A172 (cell line): ENCODE results near the gene FRMD4A. TPM values are rescaled to one million over a fixed set of nuclear protein-coding genes. Genes with fewer than 3 reads are reported as not detected.

Source experiments
- DNase-seq: peaks from one replicate; pipeline ENCODE4 v3.0.0-alpha.2; 2015; ENCODE audit warnings: low spot score
- total RNA-seq: library from RNA; depleted of rRNA; stranded (reverse); fragments of >200 nt; shearing (Covaris generic); gene quantifications from 2 replicates; pipeline ENCODE4 v1.2.3, GENCODE V29; 2014

FRMD4A gene
- total RNA-seq, 1 experiment from 2014 or later = 24.1 TPM

- DNase-seq = no peak
These were observed 9.5 kb upstream of the FRMD4A start for GRCh38 chr10:14340051-14340744.

GRCh38 chr10:14336736-14337135, 6.0 kb upstream of the FRMD4A start:
- DNase-seq = no peak

DNA sequence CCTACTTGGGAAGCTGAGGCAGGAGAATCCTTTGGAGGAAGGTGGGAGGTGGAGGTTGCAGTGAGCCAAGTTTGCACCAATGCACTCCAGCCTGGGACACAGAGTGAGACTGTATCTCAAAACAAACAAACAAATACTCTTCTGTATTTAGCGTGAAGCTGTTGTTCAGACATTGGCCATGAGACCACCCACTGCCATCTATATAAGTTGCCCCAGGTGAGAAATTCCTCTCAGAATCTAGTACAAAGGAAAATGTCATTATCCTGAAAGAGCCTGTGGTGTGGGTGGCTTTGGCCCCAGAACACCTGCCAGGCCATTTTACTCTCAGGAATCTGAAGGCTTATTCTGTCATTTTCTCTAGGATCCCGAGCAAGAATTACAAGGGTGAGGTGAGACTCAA, 4.0 kb upstream of the FRMD4A start:
- DNase-seq = no peak

DNA sequence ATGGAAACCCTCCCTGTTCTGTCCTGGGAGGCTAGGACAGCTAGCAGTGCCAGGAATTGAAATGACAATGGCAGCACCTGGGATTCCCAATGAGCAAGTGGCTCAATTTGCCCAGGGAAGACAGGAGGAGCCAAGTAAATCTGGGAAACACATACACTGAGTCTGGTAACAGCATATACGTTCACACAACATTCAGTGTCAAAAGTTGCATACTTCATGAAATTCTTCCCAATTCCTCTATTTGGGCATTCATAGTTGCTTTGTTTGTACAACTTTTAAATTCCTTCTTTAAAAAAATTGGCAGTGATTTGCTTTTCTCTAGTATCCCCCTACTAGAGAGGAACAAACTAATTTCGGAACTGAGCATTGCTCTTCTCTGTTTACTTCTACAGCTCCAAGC, 2.9 kb upstream of the FRMD4A start:
- DNase-seq = no peak

DNA sequence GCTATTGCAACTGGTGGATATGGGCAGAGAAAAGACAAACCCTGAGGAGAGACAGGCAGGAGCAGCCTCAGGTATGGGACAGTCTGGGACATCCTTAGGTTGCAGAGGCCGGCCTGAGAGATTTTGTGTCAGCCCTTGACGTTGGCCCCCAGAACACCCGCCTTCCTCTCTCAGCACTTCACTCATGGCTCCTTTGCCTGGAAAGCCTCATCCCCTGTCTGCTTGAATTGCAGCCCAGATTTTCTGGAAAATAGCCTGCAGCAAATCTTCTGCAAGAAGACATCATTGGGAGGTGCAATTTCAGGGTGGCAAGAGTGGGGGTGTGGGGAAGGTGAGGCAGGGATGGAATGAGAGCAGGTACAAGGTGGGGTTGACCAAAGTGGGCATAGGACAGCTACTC, 2.2 kb upstream of the FRMD4A start:
- no peak for DNase-seq

DNA sequence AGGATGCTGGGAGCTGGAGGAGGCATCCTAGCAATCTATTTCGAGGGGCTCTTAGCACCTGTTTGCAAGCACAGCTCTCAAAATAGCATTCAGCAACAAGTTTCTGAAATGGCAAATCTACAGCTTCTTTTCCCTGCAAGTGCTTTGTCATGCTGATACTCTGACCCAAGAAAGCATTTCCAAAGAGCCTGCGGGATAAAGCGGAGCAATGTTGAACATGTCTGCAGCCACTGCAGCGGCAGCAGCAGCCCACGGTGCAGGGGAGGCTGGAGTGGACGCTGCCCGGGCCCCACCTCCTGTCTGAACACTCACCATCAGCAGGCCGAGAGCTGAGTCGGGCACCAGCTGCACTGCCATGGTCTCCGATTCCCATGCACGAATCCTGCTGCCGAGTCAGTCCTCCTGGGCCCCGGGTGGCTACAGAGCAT, 964 bp downstream of the FRMD4A start:
- DNase-seq = no peak

GRCh38 chr10:14328881-14329672, 1.6 kb downstream of the FRMD4A start:
- no peak for DNase-seq

DNA sequence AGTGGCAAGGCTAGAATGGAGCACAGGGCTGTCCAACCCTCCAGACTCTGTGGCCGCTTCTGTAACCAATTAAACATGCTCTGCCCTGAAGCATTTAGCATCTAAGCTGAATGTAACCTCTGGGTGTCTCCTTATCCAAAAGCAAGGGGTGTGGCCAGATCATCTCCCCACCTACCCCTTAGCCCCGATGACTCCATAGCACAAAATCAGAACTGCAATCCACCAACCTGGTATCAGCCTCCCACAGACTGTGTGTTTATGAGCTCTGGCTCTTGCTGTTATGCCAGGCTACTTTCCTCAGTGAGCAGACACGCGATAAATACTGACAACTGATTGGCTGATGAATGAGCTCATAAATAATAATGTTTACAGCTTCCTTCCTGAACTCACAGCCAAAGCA, 3.2 kb downstream of the FRMD4A start:
- no peak for DNase-seq

DNA sequence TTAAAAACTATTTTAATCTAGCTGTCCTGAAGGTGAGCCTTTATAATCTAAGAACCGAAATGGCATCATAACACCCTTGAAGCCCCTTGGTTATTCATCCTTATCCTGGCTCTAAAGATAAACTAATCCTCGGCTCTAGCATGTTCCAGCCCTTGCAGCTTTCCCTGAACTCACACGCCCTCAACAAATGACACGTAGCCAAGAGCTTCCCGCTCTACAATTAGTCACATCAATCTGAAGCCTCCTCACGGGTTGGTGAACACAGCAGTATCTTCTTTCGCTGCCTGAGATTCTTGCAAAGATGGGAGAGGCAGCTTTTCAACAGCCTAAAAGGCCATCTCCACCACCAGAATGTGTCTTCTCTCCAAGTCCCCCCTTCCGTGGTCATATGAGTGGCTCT, 4.1 kb downstream of the FRMD4A start:
- no peak for DNase-seq

GRCh38 chr10:14325325-14325955, 5.3 kb downstream of the FRMD4A start:
- DNase-seq = peak; percentile 25

DNA sequence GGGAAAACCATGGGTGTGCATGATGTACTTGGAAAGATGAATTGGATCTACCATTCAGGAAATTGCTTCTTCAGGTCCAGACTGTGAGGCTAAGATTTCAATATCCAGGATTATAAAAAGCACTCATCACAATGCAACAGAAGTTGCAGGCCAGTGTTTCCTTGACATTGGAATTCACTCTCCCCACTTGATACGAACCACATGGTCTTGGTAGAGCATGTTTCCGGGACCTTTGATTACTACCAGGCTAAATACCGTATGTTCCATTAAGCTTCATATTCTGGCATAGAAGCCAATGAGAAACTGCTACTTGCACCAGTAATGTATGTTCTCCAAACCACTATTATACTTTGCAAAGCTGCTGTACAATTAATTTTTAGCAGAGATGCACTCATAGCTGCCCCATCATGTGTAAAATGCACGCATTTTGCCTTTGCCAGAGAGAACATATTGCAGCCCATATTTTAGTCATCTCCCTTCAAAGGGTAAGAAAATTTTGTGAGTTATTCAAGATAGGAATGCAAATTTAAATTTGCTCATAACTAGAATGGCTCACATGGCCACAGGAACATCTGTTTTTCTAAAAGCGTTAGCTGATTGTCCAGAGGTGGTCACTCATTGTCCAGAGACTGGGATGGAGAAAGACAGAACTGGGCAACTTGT, 8.1 kb downstream of the FRMD4A start:
- DNase-seq = no peak

GRCh38 chr10:14318007-14318406, 12.7 kb downstream of the FRMD4A start:
- DNase-seq = no peak

DNA sequence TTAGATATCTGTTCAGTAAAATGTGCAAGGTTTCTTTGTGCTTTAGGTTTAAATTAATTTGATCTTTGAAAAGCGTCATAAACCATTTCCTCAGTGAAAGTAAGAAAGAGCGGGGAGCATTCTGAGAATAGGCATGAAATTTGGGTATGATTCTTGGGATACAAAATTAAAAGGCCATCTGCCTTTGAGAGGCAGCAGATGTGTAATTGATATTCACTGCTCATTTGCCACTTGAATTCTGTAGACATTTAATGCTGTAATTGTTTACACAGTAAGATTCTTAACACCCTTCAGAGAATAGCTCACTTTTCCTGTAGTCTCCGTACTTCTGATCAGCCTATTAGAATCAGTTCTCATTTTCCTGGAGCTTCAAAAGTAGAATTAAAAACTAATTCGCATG, 18.7 kb downstream of the FRMD4A start:
- DNase-seq = no peak

GRCh38 chr10:14311206-14311957, 19.3 kb downstream of the FRMD4A start:
- no peak for DNase-seq

DNA sequence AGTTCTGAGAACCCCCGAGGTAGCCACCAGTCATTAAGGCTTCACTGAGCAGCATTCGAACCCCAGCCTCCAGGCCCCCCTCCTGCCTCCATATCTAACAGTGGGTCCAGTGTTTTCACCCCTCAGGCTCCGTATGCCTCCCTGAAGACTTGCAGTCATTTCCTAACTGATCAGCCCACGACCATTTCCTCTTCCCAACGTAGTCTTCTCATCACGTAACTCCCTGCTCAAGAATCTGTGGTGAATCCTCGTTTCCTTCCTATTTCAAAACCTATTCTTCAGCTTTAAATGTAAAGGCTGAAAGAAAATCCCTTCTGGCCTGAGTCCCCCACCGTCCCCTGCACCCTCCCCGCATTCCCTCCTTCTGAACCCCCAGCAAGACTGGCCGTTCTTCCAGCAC, 21.1 kb downstream of the FRMD4A start:
- no peak for DNase-seq

- DNase-seq = no peak
These were observed 24.5 kb downstream of the FRMD4A start for GRCh38 chr10:14306190-14306589.

DNA sequence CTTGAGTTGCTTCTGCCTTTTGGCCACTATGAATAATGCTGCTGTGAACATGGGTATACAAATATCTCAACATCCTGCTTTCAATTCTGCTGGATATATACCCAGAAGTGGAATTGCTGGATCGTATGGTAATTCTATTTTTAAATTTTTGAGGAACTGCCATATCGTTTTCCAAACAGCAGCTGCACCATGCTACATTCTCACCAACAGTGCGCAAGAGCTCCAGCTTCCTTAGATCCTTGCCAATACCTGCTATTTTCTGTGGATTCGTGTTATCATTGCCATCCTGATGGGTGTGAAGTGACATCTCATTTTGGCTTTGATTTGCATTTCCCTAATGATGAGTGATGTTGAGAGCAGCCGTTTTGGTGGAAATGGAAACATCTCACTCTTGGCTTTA, 26.7 kb downstream of the FRMD4A start:
- DNase-seq = no peak

DNA sequence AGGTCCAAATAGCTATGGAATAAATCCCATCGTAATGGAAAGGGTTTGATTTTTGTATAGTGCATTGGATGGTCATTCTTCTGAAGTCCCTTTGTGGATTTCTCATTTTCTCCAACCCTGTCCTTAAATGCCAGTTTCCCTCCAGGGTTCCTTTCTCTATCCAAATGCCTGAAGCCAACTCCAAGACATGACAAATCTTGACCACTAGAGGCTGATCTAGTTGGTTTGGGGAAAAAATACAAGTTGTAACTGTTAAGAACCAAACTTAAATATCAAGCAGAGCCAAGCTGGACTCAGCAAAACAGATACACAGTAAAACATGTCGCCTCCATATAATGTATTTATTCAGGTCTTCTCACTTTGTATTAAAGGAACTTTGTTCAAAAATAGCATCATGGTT, 28.7 kb downstream of the FRMD4A start:
- peak; percentile 39 for DNase-seq

- DNase-seq = no peak
These were observed 31.2 kb downstream of the FRMD4A start for GRCh38 chr10:14299556-14299955.

DNA sequence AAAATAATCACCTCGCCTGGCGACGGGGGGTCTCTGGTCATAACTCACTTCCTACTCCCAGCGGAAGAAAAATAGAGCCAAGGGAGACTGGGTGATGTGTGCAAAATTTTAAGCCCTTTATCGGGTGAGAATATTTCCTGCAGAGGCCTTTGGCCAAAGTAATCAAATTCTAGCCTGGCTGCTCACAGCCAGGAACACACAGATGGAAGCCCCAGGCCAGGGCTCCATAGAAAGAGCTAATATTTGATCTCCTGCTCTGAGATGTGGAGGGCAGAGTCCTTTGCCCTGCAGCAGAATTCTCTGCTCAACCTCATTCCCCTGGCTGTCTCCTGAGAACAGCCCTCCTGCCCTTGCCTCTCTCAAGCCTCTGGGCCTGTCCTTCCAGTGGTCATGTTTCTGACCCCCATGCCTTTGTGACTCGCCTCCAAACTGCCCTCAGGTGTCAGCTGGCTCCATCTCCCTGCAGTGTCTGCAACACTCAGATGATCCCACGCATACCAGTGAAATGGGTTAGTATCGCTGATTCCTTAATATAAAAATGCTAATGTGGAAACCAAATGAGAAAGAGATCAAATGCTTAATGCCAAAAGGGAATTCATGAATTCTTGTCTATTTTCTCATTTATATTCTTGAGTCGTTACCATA, 34.5 kb downstream of the FRMD4A start:
- DNase-seq = peak; percentile 8
